Kidney capillary endothelial cell (primary cell): ENCODE measurements around the gene S100A1.
A peak's percentile ranks its signal among the peaks of the same experiment; 100 is the strongest.
"Not testable (repeated sequence)": the region's sequence is repeated elsewhere in the genome, so short reads cannot be mapped to it uniquely, and the experiment has no call there.

Source experiments
- DNase-seq: peaks from one replicate; pipeline ENCODE4 v3.0.0-alpha.2; 2018; ENCODE audit warnings: low spot score

Gene S100A1

DNA sequence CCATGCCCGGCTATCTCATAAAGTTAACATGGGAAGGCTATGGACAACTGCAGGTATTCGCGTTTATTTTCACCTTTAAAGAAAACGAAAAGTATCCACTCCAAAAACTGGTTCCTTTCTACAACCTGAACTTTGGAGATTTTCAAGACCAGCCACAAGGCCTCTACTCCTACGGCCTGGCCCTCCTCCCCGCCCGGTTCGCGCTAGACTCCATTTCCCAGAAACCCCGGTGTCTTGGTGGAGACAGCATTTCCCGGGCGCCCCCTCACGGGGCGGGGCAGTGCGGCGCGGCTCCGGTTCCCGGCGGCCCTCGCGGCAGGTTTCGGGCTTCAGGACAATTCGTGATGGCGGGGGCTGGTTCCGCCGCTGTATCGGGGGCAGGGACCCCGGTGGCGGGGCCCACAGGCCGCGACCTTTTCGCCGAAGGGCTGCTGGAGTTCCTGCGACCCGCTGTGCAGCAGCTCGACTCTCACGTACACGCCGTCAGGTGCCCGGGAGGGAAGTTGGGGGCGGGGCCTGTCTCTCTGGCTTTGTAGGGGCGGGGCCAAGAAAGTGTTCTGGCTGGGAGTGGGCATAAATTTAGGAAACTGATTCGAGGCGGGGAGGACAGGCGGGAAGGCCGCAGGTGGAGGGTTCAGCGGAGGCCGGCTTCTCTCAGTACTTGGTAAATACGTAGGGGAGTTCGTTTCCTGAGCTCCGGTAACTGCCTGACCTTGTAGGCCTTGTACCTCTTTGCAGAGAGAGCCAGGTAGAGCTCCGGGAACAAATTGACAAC is 30.4 kb downstream of the S100A1 start, which contains the start of gene SNAPIN:
TSS of gene SNAPIN (plus strand) at position 304 of the 775 bp plus-strand sequence. CDS start at position 345, 41 bp downstream.
- peak; percentile 76 for DNase-seq

DNA sequence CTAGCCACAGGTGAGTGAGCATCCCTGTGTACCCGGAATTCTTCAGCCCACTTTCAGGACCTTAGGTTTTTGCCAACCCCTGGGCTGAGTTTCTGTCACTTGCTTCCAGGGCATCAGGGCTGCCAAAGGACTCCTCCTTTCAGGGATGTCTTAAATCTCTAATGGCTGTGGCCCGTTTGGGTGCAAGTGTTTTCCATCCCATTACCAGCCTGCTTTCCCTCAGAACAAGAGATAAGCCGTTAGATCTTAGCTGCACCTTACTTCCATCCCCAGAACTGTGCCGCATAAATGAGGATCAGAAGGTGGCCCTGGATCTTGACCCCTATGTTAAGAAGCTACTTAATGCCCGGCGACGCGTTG is 30.9 kb downstream of the S100A1 start:
- no peak for DNase-seq

DNA sequence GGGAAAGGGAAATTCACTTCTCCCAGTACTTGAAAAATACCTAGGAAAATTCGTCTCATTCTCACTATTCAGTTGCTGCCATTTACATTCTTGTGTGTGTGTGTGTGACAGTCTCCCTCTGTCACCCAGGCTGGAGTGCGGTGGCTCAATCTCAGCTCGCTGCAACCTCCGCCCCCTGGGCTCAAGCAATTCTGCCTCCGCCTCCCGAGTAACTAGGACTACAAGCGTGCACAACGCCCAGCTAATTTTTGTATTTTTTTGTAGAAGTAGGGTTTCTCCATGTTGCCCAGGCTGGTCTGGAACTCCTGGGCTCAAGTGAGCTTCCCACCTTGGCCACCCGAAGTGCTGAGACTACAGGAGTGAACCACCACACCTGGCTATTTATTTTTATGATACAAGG is 31.4 kb downstream of the S100A1 start:
- DNase-seq: no peak

DNA sequence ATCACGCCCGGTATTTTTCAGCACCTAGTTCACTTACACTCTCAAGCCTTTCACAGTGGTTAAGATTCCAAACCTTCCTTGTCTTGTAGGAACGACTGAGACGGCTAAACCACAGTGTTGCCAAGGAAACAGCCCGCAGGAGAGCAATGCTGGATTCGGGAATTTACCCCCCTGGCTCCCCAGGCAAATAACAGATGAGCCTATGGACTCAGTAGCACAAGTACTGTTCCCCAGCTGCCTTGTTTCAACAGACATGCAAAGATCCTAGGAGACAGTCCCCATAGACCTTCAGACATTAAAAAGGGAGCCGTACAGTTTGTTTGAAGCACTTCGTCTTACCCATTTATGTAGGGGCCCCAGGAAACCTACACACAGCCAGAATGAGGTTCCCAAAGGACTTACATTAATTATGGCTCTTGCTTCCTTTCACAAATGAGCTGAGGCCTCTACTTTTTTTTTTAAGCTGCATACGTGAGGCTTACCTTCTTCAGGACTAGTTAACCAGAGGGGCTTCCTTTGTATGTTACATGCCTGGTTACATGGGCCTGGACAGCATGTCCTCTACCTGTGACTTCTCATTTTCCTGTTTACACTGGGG is 33.0 kb downstream of the S100A1 start:
- DNase-seq: no peak

DNA sequence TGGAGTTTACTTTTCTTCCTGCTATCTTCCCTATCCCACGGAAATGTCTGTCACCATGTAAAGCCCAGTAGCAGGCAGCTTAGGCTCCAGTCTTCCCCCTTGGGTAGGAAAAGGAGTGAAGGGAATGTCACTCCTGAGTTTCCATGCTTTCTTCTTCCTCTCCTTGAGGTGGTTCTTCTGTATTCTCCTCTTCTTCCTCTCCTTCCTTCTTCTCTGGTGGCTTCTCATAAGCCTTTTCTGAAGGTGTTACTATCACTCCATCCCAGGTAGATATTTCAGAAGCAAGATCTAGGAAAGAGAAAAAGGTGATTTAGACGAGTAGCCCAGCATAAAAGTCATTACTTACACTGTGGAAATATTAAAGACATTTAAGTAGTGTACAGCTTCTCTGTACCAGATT is 34.0 kb downstream of the S100A1 start:
- DNase-seq: no peak

DNA sequence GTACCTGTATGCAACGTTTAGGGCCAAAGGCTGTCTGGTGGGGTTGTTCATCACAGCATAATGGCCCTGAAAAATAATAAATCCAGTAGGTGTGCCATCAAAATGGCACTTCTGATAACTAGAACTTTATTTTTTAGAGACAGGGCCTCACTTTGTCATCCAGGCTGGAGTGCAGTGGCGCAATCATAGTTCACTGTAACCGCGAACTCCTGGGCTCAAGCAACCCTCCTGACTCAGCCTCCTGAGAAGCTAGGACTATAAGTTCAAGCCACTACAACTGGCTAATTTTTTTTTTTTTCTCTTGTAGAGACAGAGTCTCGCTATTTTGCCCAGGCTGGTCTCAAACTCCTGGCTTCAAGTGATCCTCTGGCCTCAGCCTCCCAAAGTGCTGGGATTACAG is 35.0 kb downstream of the S100A1 start:
- DNase-seq: no peak

DNA sequence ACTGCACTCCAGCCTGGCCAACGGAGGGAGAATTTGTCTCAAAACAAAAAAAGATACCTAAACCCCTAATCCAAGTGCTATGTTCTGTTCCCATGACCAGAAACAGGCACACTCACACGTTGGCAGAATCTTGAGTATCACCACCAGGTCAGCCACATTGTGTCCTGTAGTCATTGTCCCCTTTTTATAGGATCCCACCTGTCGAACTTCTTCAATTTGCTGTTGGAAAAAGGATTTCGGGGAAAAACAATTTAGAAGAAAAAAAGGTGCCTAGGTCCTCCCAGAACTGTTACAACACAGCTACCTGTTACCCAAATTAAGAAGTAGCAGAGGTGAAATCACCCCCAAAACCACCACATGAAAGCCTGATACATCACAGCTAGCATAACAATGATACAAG is 39.2 kb downstream of the S100A1 start:
- DNase-seq: no peak

DNA sequence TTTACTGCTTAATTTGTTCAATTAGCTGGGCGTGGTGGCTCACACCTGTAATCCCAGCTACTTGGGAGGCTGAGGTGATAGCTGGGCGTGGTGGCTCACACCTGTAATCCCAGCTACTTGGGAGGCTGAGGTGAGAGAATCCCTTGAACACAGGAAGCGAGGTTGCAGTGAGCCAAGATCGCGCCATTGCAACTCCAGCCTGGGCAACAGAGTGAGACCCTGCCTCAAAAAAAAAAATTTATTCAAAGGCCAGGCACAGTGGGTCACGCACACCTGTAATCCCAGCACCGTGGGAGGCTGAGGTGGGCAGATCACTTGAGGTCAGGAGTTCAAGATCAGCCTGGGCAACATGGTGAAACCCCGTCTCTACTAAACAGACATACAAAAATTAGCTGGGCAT is 40.4 kb downstream of the S100A1 start:
- not testable (repeated sequence) for DNase-seq

DNA sequence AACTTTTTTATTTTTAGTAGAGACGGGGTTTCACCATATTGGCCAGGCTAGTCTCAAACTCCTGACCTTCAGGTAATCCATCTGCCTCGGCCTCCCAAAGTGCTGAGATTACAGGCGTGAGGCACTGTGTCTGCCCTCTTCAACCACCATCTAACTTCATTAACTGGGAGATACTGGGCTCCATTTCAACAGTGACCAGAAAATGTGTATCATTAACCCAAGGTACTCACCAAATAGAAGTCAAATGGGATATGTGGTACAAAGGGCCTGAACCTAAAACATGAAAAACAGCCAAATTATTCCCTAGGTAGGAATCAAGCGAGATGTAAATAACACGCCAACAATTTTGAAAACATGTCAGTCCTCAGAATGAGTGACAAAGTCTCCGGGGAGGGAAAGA is 41.4 kb downstream of the S100A1 start:
- no peak for DNase-seq

DNA sequence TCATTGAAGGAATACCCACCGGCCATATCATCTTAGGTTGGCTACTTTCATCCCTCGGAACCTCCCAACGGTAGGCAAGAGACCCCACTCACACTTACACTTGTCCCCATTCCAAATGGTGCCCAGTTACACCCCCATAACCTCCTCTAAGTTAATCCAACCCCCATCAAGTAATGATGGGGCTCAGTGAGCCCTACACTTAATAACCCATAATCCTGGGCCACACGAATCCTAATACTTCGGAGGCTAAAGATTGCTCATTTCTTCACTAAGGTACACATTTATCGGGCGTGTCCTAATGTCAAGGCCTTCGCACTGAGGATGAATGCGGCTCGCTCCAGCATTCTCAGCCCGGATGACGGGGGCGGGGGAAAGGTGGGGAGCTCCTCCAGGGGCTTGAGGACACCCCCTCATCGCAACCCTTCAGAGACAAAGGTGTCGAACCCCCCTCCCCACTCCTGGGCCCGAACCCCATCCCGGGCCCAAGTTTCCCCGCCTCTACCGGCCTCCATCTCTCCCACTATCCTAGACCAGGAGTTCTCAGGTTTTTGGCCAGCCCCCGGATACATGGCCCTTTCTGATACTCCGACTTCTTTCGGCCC is 42.1 kb downstream of the S100A1 start:
- DNase-seq: no peak

DNA sequence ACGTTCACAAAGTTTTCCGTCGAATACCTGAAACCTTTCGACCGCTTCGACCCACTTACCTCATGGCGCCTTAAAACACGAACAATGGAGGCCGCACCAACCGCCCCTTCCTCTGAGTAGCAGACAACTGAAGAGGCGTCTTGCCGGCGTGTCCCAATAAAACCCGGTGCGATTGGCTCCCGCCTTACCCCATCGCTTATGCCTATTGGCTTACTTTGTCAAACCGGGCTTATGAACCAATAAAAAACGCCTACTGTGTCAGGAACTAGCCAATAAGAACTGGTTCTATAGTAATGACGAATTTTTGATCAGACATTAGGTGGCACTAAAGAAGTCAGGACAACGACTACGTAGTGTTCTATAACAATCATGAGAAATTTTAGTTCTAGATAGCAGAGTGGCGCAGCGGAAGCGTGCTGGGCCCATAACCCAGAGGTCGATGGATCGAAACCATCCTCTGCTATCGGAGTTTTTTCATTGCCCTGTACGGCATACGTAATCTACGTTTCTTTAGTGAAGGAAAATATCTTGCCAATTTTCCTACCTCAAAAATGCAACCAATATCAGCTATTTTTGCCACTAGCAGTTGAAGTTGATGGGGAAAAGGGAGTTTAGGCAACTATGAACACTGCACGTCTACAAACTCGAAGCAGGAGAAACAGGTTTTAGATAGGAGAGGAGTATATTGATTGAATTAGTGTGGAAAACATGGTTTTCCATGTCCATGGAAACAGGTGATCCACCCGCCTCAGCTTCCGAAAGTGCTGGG is 42.8 kb downstream of the S100A1 start, which contains the start of gene ILF2:
TSS of gene ILF2 (minus strand) at position 135 of the 769 bp plus-strand sequence. CDS start at position 64, 71 bp downstream.
- peak; percentile 100 for DNase-seq

DNA sequence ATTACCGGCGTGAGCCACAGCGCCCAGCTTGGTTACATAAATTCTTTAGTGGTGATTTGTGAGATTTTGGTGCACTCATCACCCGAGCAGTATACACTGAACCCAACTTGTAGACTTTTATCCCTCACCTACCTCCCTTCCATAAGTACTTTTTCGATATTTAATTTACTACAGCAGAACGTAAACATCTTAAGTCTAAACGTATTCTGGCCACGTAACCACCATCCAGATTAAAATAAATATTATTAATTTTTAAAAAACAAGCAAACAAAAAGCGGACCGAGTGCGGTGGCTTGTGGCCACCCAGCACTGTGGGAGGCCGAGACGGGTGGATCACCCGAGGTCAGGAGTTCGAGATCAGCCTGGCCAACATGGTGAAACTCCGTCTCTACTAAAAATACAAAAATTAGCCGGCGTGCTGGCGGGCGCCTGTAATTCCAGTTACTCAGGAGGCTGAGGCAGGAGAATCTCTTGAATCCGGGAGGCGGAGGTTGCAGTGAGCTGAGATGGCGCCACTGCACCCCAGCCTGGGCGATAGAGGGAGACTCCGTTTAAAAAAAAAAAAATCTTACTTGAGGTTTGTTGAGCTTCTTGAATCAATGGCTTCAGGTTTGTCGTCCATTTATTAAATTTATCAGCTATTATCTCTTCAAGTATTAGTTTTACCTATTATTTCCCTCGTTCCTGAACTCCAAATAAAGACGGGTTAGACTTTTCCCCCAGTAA is 43.6 kb downstream of the S100A1 start:
- peak; percentile 49 for DNase-seq

DNA sequence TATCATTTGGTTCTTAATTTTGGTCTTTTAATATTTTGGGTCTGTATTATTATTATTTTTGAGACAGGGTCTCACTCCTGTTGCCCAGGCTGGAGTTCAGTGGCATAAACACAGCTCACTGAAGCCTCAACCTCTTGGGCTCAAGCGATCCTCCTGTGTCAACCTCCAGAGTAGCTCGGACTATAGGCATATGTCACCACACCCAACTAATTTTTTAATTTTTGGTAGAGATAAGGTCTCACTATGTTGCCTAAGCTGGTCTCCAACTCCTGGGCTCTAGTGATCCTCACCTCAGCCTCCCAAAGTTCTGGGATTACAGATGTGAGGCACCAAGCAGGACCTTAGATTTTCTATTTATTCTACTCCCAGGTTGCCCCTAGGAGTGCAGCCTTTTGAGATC is 45.3 kb downstream of the S100A1 start:
- no peak for DNase-seq

DNA sequence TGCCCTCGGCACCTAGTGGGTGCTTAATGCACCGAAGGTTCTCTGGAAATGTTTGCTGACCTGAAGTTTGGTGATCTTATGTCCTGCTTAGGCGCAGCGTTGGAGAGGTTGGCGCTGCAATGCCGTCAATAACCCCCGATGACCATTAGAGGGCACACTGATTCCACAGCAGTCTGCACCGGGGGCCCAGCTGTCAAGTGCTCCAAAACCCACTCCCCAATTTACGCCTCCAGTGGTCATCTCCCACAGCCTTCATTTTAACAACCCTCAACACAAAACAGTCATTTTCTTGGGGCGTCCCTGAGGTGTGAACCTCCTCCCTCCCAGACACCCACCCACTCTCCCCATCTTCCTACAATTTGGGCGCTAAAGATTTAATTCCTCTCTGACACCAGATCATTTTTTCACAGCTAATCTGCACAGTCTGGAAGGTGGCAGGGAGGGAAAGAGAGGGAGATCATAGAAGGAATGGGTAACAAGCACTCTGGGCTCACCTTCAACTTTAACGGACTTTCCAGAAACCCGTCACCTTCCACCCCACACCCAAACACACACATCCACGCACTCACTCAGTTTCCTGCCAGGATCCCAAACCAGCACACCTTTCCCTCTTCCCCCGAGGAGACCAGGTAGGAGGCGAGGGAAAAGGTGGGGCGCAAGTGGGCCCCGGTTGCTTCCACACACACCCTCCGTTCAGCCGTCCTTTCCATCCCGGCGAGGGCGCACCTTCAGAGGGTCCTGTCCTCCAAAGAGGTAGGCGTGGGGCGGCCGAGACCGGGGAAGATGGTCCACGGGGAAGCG is 49.7 kb downstream of the S100A1 start:
- no peak for DNase-seq

DNA sequence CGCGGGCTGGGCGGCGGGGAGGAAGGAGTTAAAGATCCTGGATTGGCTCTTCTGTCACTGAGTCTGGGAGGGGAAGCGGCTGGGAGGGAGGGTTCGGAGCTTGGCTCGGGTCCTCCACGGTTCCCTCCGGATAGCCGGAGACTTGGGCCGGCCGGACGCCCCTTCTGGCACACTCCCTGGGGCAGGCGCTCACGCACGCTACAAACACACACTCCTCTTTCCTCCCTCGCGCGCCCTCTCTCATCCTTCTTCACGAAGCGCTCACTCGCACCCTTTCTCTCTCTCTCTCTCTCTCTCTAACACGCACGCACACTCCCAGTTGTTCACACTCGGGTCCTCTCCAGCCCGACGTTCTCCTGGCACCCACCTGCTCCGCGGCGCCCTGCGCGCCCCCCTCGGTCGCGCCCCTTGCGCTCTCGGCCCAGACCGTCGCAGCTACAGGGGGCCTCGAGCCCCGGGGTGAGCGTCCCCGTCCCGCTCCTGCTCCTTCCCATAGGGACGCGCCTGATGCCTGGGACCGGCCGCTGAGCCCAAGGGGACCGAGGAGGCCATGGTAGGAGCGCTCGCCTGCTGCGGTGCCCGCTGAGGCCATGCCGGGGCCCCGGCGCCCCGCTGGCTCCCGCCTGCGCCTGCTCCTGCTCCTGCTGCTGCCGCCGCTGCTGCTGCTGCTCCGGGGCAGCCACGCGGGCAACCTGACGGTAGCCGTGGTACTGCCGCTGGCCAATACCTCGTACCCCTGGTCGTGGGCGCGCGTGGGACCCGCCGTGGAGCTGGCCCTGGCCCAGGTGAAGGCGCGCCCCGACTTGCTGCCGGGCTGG is 50.5 kb downstream of the S100A1 start, which contains the start of gene NPR1:
TSS of gene NPR1 (plus strand) at position 170 of the 818 bp plus-strand sequence. CDS start at position 591, 421 bp downstream.
- DNase-seq: peak; percentile 36

DNA sequence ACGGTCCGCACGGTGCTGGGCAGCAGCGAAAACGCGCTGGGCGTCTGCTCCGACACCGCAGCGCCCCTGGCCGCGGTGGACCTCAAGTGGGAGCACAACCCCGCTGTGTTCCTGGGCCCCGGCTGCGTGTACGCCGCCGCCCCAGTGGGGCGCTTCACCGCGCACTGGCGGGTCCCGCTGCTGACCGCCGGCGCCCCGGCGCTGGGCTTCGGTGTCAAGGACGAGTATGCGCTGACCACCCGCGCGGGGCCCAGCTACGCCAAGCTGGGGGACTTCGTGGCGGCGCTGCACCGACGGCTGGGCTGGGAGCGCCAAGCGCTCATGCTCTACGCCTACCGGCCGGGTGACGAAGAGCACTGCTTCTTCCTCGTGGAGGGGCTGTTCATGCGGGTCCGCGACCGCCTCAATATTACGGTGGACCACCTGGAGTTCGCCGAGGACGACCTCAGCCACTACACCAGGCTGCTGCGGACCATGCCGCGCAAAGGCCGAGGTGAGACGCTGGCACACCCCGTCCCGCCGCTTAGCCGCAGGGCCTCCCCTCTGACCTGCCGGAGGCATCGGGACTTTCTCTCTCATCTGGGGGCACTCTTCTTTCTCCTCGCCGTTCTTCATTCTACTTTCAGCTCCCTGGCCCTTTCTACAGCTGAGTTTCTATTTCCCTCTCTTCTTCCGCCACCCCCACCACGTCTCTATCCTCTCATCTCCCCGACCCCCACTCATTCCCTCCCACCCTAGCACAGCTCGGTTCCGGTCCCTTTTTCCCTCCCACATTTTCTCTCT is 51.3 kb downstream of the S100A1 start:
- DNase-seq: no peak

DNA sequence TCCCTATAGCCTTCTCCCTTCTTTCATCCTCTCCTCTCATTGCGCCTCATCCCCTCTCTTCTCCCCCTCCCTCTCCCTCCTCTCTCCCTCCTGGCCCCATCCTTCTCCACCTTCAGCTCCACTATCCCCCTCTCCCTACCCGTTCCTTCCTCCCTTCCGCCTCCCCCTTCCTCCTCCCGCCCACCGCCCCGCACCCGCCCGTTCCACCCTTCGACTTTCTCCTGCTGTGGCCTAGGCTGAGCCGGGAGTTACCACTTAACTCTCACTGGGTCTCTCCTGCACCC is 51.8 kb downstream of the S100A1 start:
- no peak for DNase-seq
